NCI-H345 (cell line): ENCODE data around the gene GALNT2.
A peak's percentile ranks its signal among the peaks of the same experiment; 100 is the strongest.

Experiments
- DNase-seq: peaks from one replicate; lab custom pipeline; 2025; lab: John Stamatoyannopoulos, UW

Gene GALNT2

DNA sequence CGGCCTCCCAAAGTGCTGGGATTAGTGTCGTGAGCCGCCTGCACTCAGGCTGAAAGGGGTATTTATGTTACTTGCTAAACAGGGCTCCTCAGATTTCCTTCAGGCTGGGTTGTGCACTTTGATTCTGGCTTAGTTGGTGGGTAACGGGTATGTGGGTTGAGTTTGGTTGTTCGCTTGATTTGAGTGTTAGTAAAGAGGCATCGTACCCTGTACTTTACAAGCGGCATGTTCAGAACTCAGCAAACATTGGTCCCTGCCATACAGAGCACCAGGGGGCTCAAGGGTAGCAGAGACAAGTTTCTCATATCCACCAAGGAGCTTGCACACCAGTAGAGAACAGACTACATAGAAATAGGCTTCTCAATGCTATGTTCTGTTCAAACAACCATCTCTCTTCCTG lies 211.3 kb downstream of the GALNT2 start:
- no peak for DNase-seq

DNA sequence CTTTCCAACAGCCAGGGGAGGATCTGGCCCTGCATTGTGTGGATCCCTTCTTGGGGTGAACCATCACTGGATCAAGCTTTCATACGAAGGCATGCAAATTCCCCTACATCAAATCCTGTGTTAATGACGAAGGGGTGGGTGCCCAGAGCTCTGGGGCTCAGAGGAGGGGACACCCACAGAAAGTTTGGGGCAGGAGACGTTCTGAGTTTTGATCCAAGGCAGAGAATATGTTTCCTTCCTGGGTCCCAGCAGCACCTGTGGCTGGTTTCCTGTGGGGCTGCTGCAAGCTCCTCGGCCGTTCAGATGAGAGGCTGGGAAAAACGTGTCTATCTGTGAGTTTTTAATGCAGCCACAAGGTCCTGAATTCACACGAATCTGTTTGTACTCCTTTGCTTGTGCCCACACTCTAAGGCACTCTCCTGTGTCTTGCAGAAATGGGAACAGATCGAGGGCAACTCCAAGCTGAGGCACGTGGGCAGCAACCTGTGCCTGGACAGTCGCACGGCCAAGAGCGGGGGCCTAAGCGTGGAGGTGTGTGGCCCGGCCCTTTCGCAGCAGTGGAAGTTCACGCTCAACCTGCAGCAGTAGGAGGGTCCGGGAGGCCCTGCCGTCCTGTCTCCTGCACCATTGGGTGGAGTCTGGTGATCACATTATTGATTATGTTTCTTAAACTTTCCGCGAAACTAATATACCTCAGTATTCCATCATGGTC lies 212.0 kb downstream of the GALNT2 start:
- DNase-seq, result no peak

DNA sequence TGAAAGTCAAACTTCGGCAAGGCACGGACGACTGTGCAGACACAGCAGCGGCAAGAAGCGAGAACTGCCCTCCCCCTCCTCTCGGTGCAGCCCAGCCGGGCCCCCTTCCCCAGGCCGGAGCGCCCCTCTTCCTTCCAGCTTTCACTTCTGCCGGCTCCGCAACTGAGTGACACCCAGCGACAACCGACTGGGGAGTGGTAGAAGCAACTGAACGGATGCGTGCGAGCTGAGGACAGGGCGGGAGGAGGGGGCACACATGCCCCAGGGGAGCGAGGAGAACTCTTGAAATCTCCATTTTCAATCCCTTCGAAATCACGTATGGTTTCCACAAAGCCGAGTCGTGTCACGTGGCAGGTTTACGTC lies 212.5 kb downstream of the GALNT2 start:
- DNase-seq, result no peak

DNA sequence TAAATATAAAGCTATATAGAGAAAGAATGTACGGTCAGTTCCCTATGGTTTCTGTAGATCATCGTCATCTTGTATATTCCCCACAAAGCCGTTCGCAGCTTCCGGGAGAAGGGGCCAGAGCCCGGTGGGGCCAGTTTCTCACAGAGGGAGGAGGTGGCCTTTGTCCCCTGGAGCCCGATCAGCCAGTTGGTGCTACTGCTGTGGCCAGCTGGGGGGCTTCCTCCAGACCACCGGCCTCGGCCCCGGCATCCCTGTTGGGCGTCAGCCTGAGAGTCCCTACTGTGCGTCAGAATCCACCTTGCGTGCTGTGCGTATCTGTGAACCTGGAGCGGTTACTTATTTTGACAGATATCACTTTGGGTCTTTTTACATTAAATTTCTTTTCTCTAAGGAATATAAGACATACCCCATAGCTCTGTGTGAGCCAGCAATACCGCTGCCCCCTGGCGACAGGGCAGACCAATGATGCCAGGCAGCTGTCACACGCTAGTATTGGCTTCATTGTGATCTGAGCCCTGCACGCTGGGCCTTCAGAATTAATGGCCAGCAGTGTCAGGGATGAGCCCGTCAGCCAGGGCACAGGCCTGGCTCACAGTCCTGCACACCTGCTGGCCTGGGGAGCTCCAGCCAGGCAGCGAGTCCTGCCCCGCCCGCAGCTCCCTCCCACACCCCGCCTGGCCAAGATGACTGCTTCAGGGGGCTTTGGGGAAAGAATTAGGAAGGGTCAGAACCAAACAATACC lies 213.2 kb downstream of the GALNT2 start:
- no peak for DNase-seq

DNA sequence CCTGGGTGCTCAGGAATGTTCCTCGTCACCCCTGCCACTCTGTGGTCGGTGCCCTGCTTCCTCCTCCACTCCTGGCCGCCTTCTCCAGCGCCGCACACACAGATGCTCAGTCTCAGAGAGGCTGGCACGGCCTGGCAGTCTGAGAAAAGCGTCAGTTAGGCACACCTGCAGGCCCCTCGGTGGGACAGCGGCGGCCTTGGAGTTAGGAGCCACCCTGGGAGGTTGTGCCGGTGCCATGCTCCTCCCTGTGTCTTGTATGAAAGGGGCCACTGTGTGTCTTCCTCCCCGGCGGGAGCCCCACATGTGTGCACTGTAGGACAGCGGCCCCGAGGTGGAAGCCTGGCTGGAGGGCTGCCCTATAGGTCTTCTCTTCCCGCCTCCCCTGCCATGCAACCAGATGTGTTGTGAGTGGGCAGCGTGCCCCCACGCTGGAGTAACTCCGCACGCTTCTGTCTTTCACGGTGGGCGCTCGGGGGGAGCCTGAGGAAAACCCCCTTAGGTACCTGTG lies 213.9 kb downstream of the GALNT2 start:
- DNase-seq, result no peak

DNA sequence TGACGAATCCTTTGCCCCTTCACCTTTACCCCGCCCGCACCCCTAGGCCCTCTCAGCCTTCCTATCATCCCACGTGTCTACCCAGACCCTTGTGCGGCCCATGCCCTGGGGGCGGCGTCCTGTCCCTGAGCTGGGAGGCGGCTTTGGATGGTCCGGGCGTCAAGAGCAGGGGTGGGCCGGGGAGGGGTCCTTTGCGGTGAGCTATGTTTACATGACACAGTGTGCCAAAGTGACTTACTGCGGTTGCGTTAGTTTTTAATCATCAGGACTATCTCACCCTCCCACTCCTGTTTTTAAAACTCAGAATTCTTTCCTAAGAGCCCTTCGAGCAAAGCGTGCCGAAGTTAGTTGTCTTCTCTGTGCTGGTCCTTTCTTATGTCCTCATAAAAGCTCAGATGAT lies 214.5 kb downstream of the GALNT2 start:
- no peak for DNase-seq

DNA sequence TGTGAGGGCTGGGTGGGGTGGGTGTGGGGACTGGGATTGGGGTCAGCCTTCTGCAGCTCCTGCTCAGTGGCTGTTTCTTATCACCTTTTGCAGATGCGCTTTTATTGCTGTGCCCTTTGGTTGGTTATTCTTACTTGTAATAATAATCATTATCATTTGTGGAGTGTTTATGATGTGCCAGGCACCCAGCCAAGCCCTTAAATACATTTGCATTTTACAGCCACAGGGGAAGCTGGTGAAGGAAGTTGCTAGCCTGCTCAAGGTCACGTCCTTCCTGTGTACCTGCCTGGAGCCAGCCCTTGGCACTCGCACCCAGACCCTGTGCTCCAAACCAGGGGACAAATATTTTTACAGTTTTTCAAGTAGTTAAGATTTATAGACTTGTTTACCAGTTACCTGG lies 215.1 kb downstream of the GALNT2 start:
- DNase-seq, result peak; percentile 30

DNA sequence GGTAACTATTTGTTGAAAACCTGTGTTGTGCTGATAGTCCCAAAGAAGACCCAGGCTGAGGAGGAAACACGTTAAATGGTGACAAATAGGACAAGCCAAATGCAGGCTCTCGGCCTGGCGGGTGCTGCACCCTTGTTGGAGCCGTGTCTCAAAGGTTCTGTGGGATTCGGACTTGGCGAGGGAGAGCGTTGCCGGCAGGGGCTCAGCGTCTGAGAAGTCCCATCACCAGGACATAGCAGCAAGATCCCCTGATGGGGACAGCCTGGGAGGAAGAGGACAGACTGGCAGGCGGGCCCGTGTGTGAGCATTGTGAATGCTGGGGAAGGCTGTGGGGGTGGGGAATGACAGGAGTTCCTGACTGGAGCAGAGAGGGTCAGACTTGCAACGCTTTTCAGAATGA lies 216.6 kb downstream of the GALNT2 start:
- no peak for DNase-seq

DNA sequence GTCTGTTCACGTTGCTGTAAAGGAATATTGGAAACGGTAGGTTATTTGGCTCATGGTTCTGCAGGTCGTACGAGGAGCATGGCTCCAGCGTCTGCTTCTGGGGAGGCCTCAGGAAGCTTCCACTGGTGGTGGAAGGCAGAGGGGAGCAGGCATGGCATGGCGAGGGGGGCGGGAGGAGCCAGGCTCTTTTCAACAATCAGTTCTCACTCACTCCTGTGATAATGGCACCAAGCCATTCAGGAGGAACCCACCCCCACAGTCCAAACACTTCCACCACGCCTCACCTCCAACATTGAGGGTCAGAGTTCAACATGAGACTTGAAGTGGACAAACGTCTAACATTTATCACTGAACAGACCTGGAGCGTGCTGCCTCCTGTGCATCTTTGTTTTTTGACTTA lies 217.9 kb downstream of the GALNT2 start:
- no peak for DNase-seq

DNA sequence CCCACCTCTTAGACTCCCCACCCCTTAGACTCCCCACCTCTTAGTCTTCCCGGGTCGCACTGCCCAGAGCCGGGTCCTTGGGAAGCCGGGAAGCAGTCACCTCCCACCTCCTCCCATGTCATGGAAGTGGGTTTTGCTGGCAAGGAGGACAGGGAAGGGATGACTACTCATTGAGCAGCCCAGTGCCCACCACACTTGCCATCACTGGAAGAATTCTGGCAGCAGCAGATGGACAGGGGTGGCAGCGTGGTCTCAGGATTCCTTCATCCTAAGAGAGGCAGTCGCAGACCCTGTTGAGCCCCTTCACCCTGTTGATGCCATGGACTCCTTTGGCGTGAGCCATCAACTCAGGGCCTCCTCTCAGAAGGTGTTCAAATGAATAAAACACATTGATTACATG lies 218.3 kb downstream of the GALNT2 start:
- no peak for DNase-seq

DNA sequence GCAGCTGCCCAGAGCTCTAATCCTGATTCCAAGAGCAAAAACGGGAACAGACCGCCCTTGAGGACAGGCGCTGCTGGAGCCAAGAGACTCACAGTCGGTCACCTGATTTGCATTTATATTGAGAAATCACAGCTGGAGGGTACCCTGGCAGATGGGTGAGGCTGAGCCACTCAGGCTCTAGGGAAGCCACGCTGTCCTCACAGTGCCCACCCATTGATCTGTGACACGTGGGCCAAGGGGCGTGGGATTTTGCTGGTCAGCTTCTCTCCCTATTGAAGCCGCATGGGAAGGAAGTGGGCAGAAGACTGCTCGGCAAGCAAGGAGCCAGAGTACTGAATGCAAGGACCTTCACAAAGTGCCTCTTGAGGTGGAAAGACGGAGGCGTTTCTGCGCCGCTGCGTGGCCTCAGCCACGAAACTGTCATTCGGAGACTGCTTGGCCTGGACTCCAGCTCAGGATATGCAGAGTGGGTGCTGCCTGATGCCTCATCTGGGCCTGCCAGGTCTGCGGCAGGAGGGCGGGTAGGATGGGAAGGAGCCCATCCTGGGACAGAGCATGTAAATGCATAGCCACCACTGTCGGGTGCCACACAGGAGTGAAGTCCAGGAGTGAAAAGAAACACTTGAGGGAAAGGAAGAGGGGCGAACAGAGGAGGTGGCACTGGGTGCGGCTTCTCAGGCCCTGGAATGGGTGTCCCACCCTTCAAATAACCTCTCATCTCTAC lies 219.3 kb downstream of the GALNT2 start:
- DNase-seq, result no peak

DNA sequence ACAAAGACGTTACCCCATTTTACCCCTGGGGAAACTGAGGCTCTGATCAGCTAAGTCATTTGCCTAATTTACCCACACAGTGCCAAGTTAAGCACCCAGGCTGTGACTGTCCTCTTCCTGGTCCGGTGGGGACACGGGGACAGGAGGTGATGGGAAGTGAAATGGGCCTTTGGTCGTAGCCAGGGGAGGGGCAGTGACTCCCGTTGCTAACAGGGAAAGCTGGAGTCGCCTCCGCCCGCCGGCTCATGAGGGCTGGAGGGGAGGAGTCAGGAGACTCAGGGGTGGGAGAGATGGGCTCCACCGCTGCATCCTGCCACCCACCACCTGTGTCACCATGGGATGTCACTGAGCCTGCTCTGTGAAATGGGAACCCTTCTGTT lies 219.8 kb downstream of the GALNT2 start:
- no peak for DNase-seq

DNA sequence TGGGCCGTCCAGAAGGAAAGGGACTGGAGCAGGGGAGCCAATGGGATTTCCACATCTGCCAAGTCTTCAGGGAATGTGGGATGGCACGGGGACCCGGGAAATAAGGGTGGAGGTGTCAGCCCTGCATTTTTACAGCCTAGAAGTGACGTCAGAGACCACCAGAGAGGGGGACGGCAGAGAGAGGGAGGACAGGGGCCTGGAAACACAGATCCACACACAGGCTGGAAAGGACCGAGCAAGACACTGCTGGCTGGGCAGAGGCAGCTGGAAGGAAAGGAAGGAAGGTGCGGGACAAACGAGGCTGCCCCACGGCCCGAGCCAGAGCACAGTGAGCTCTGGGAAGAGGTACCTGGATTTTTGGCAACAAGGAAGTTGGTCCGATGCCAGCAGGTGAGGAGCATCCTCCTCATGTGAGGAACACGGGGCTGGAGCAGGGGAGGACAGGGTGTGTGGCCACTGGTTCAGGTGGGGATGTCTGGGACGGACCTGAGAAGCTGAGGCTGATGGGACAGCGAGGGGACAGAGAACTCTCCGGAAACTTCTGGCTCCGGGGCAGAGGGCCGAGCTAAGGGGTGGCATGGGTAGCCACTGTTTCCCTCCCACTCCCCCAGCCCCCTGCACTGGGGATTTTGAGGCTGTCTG lies 220.8 kb downstream of the GALNT2 start:
- no peak for DNase-seq

DNA sequence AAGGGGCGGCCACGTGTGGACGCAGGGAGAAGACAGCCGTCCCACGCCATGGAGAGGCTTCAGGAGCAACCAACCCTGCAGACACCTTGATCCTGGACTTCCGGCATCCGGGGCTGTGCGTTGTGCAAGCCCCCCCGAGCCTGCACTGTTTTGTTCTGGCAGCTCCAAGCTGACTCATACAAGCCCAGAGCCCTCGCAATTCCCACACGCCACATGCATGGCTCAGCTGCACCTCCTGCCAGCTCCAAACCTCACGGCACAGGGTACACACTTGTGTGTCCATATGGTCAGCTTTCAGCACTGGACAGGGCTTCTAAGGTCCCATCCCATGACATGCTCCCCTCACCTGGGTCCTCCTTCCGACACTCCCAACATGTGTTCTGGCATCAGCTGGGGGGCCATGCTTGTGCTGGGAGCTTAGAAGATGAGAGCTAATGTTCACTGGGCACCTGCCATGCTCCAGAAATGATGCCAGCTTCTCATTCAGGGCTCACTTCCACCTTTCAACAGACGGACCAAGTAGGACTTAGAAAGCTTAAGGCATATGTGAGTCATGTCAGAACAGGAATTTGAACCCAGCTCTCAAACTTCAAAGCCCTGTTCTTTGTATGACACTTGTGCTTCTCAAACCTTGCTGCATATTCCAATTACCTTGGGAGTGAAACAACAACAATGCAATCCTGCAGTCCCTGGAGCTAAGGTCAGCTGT lies 221.8 kb downstream of the GALNT2 start:
- DNase-seq, result no peak

DNA sequence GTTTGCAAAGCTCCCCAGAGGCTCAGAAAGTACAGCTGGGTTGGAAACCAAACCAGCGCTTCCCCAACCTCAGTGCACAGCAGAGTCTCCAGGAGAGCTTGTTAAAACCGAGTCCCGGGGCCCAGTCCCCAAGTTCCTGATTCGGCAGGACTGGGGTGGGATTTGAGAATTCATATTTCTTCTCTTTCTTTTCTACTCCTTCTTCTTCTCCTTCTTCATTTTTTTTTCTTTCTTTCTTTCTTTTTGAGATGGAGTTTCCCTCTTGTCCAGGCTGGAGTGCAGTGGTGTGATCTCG lies 222.3 kb downstream of the GALNT2 start:
- no peak for DNase-seq

DNA sequence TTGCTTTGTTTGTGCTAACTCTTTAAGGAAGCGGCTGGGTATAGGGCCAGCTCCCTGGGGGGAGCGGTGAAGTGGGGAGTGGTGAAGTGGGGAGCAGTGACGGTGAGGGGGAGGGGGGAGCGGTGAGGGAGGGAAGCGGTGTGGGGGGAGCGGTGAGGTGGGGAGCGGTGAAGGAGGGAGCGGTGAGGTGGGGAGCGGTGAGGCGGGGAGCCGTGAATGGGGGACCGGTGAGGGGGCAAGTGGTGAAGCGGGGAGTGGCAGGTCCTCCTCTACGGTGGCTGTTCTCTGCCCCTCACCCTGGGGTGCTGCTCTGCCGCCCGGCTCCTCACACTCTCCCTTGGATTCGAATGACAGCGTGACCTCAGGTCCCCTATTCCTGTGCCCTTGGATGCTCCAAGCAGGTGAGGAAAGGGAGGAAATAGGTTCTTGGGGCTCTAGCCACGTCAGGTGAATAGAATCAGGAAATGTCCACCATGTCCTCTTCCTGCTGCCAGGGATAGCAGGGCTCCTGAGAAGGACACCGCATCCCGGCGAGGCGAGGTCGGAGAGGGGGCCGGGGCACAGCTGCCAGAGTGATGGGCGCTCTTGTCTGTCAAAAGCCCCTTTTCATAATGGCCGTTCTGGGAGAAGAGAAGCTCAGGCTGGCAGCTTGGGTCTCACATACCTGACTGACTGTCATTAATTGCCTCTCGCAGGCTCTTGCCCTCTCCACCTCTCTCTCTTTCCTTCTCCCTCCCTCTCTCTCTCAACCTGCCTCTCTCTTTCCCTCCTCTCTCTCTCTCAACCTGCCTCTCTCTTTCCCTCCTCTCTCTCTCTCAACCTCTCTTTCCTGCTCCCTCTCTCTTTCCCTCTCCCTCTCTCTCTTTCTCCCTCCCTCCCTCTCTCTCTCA lies 224.9 kb downstream of the GALNT2 start:
- no peak for DNase-seq

DNA sequence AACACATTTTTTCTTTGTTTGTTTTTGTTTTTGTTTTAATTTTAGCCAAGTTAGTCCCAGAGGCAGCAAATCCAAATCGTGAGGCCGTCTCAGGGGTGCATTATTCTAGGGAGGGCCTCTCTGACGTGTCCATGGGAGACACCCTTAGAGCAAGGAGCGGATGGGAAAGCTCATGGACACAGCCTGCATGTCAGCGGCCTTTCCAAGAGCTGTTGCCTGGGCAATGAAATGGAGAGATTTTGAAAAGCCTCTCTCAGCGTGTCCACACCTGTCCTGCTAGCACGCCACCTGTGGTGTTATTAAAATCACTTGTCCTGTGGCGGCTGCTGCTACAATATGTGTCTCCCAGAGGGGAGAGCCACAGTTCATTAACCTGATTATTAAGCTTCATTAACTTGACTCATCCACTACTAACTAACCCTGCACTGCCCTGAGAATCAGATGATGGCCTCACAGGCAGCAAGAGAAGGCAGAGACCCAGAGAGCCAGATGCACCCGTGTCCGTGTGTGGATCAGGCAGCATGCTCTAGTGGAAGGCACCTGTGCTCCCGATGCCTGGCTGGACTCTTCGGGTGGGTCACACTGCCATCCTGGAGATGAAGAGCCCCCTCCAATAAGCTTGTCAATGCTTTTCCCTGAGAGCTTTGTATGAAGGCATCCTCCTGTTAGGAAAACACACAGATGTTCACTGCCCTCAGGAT lies 225.8 kb downstream of the GALNT2 start:
- peak; percentile 88 for DNase-seq

DNA sequence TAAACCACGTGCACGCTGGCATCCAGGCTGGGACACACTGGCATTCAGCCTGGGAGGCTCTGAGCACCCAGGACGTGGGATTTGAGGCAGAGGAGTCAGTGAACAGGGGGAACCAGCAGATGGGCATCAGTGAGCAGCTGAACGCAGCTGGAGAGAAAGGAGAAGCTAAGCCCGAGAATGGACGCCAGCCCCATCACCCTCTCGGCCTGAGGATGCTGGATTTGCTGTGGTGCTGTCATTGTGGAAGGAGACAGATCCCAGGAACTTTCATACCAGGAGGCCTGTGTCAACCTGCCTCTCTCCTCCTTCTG lies 226.3 kb downstream of the GALNT2 start:
- peak; percentile 14 for DNase-seq

DNA sequence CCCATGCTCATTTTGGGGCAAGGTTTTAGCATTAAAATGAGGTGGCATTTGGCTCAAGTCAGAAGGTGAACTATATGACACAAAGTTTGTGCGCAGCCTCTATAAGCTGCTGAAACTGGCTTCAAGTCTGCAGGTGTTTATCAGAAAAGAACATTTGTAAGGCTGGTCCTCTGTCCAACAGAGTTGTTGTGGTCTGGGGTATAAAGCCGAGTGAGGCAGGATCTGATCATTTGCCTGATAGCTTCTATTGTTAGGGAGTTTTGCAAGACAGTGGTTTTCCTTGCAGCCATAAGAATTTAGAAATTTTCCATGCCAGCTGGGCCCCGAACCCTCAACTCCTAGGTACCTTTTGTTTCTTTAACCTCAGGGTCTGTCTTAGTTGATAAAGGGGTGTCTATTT lies 228.3 kb downstream of the GALNT2 start:
- DNase-seq, result no peak

DNA sequence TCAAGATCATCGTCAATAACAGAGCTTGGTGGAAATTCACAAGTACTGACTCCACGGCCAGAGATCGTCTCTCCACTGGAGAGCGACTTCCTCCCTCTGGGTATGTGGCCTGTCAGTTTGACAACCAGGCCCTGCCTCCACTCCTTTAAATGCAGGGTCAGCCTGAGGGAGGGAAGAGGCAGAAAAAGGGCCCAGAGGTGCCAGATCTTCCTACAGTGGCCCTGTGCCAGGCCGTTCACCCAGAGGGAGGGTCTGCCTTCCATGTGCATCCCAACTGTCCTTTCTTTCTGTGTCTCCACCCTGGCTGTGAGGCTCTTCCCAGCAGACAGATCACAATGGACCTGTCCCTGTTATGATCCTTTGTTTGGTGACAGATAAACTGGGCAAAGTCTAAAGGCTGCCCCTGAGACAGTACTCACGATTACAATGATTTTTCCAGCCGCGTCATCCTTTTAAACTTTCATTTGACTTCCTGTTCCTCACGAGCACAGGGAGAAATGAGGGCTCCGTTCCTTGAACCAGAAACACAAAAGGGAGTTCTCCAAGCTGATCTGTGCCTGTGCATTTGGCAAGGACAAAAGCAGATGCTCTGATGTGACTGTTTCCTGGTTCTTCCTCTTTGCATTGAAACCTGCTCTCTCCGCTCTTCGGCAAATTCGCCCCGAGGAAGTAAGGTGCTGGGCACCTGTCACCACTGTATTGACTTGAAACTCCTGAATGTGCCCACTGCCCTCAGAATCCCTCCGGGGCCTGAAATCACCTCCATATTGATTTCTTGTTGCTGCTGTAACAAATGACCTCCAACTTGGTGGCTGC lies 232.4 kb downstream of the GALNT2 start:
- DNase-seq, result peak; percentile 56
